22Rv1 (cell line): Measurements from ENCODE around the gene SLC50A1.

ENCODE experiments used
- ZFX ChIP-seq: fragments of 450-650 bp; IDR thresholded peaks from 2 replicates; pipeline ENCODE4 v1.6.1; 2017; ENCODE audit warnings: antibody characterized with exemption, borderline replicate concordance
- TF ChIP-seq, protein P1 (sequence below): fragments of 450-650 bp; IDR thresholded peaks from 2 replicates; pipeline ENCODE4 v1.5.1; 2017; ENCODE audit warnings: mild to moderate bottlenecking

DNA sequence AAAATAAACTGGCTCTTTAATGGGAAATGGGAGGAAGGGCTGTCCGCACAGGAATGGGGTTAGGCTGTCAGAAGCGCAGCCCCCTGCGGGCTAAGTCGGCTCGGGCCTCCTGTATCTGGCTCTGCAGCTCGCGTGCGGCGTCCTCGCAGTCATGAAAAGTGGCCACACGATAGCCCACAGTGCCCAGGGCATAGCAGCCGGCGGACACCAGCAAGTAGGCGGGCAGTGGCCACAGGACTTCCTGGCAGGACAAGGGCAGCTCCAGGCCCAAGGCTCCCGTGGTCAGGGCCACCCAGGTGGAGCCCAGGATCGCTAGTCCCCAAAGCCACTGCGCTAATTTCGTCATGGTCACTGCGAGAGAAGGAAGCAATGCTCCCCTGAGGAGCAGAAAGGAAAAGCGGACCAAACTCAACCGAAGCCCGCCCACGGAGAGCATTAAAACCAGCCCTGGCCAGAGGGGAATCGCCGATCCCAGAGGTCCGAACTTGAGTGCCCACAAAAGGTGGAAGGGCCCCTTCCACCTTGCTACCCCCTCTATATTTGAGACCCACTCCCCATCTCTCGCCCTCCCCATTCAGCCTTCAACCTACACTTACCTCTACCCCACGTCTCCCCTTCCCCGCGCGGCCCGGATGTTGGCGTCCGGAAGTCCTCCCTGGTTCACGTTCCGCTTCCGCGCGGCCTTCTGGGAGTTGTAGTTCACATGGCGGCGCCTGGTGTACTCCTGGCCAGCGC is 4.4 kb downstream of the SLC50A1 start, which contains the start of gene DPM3:
- TF ChIP-seq, protein P1, sequence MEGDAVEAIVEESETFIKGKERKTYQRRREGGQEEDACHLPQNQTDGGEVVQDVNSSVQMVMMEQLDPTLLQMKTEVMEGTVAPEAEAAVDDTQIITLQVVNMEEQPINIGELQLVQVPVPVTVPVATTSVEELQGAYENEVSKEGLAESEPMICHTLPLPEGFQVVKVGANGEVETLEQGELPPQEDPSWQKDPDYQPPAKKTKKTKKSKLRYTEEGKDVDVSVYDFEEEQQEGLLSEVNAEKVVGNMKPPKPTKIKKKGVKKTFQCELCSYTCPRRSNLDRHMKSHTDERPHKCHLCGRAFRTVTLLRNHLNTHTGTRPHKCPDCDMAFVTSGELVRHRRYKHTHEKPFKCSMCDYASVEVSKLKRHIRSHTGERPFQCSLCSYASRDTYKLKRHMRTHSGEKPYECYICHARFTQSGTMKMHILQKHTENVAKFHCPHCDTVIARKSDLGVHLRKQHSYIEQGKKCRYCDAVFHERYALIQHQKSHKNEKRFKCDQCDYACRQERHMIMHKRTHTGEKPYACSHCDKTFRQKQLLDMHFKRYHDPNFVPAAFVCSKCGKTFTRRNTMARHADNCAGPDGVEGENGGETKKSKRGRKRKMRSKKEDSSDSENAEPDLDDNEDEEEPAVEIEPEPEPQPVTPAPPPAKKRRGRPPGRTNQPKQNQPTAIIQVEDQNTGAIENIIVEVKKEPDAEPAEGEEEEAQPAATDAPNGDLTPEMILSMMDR = no peak
- no peak for TF ChIP-seq ZFX
